HEK293 (cell line): ENCODE data around the gene WLS.

Experiments
- HOXA7 ChIP-seq: sonication (generic); formaldehyde crosslinking; IDR thresholded peaks from 2 replicates; pipeline ENCODE4 v1.8.1; 2022; ENCODE audit warnings: missing genetic modification reagents, borderline replicate concordance
- REST ChIP-seq: fragments of 450-650 bp; formaldehyde crosslinking; IDR thresholded peaks from 2 replicates; pipeline ENCODE4 v1.5.1; 2016; ENCODE audit warnings: missing biosample characterization, missing genetic modification characterization
- TCF7L2 ChIP-seq: IDR thresholded peaks from 2 replicates; pipeline ENCODE4 v1.6.1; 2011; ENCODE audit warnings: low read depth, mild to moderate bottlenecking, inconsistent platforms, low read length, moderate library complexity, borderline replicate concordance
- ZFP3 ChIP-seq: fragments of 450-650 bp; formaldehyde crosslinking; IDR thresholded peaks from 2 replicates; pipeline ENCODE4 v1.5.1; 2016; ENCODE audit warnings: low read depth, missing biosample characterization, missing genetic modification characterization
- ZNF26 ChIP-seq: fragments of 450-650 bp; formaldehyde crosslinking; IDR thresholded peaks from 2 replicates; pipeline ENCODE4 v1.5.1; 2016; ENCODE audit warnings: missing biosample characterization, missing genetic modification characterization
- ZNF366 ChIP-seq: fragments of 450-650 bp; formaldehyde crosslinking; conservative IDR thresholded peaks from 2 replicates; pipeline ENCODE4 v1.5.1; 2016; ENCODE audit warnings: missing biosample characterization, missing genetic modification characterization
- TF ChIP-seq, protein P1 (sequence below): fragments of 450-650 bp; formaldehyde crosslinking; IDR thresholded peaks from 2 replicates; pipeline ENCODE4 v1.5.1; 2016; ENCODE audit warnings: missing biosample characterization, missing genetic modification characterization

DNA sequence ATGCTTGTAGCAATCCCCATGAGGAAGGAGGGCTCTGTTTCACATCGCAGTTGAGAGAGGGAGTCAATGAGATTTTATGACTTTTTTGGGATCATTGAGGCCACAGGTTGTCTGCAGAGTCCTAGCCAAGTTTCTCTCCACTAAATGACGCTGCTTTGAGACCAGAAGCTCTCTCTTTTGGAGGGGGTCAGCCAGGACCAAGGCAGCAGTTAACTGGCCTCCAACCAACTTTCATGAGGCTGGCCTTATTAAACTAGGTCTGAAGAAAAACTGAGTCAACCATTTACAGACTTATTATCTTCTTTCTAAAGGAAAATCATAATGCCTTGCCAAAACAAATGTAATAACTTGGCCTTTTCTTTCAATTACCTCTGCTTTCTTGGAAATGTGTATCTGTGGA is 8.6 kb downstream of the WLS start:
- TF ChIP-seq HOXA7 (CRISPR knock-in tag) (no peak), ZNF26 (tag by site-specific recombination) (no peak), REST (tag by site-specific recombination) (no peak), TCF7L2 (no peak), ZFP3 (tag by site-specific recombination) (no peak), ZNF366 (tag by site-specific recombination) (no peak)
- TF ChIP-seq, protein P1, sequence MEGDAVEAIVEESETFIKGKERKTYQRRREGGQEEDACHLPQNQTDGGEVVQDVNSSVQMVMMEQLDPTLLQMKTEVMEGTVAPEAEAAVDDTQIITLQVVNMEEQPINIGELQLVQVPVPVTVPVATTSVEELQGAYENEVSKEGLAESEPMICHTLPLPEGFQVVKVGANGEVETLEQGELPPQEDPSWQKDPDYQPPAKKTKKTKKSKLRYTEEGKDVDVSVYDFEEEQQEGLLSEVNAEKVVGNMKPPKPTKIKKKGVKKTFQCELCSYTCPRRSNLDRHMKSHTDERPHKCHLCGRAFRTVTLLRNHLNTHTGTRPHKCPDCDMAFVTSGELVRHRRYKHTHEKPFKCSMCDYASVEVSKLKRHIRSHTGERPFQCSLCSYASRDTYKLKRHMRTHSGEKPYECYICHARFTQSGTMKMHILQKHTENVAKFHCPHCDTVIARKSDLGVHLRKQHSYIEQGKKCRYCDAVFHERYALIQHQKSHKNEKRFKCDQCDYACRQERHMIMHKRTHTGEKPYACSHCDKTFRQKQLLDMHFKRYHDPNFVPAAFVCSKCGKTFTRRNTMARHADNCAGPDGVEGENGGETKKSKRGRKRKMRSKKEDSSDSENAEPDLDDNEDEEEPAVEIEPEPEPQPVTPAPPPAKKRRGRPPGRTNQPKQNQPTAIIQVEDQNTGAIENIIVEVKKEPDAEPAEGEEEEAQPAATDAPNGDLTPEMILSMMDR (tag by site-specific recombination): no peak
